Measurements from ENCODE around the gene DOK6. TPM values are rescaled to one million over a fixed set of nuclear protein-coding genes. Genes with fewer than 3 reads are reported as not detected.

The DOK6 gene
- total RNA-seq, 3 donors from 2014 or later = 1.0 to 1.4 (median 1.3) TPM

DNA sequence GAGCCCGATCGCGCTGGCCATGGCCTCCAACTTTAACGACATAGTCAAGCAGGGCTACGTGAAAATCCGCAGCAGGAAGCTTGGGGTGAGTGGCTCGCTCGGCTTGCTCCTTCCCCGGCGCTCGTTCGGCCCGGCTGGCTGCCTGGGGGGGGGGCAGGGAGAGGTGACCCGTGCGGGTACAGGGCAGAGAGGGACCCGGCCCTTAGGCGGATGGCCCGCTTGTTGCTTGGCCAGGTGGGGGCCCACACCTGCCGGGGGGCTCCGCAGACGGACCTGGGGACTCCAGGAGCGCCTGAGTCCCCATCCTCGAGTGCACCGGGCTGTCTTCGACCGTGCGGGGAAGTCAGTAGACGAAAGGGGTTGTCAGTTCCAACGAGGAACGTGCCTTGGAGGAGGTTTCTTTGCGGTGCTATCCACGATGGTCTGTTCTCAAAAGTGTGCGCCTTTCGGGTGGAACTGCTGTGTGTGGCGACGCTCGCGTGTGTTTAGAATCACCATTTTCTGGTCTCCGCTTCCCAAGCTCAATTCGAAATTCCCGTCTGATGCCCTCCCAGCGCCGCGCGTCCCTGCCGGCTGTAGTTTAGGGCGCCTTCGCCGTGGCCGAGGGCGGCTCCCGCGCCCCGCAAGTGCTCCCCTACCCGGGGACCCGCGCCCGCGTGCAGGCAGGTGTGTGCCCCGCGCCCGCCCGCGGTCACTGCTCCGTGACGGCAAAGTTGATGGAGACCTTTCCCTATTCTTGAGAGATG lies 711 bp downstream of the DOK6 start:
- Histone ChIP-seq H3K9me3 (no peaks in the 10 kb centered on the region), H3K4me3 (peak overlapping the region; percentile 48 to 72 (median 56)), H3K4me1 (no peaks in the 10 kb centered on the region), H3K27ac (peak overlapping the region in 1 of 2 donors; percentile 48), H3K36me3 (no peaks in the 10 kb centered on the region), H3K27me3 (peaks cover 0 to 23% of the 10 kb centered on the region in 2 donors)
- intact Hi-C loops (cut with DNase I; ENCODE audit: low total_unique reads) = no loop called here
- no peak for TF ChIP-seq POLR2A (IDR thresholded peaks at IDR 0.05)
- no peak for TF ChIP-seq POLR2AphosphoS5 (IDR thresholded peaks at IDR 0.05)
- TF ChIP-seq, protein P1, sequence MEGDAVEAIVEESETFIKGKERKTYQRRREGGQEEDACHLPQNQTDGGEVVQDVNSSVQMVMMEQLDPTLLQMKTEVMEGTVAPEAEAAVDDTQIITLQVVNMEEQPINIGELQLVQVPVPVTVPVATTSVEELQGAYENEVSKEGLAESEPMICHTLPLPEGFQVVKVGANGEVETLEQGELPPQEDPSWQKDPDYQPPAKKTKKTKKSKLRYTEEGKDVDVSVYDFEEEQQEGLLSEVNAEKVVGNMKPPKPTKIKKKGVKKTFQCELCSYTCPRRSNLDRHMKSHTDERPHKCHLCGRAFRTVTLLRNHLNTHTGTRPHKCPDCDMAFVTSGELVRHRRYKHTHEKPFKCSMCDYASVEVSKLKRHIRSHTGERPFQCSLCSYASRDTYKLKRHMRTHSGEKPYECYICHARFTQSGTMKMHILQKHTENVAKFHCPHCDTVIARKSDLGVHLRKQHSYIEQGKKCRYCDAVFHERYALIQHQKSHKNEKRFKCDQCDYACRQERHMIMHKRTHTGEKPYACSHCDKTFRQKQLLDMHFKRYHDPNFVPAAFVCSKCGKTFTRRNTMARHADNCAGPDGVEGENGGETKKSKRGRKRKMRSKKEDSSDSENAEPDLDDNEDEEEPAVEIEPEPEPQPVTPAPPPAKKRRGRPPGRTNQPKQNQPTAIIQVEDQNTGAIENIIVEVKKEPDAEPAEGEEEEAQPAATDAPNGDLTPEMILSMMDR (IDR thresholded peaks at IDR 0.05) = no peak
- peak in 1 of 2 donors; percentile 34 for DNase-seq (ENCODE audit: low spot score in 2 of 2)

DNA sequence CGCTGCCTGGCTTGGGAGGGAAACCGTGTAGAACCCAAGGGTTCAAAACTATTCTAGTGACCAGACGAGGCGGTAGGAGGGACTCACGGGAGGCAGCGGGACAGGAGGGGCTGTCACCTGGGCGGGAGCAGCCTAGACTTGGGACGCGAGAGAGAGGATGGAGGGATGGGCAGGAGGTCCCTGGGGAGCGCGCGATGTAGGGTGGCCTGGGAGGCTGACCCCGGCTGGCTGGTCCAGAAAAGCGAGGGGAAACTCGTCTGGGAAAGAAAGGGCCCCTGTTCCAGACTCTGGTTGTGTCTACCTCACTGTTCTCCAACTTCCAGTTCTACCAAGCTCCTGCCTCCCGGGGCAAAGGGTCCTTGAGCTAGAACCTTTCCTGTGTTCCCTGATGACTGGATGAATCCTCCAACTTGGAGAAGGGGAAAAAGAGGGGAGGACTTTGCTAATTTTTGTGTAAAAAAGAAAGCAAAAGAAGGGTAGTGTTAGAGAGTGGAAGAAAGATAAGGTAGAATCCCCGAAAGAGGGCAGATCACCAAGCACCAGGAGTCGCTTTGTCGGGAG lies 1.4 kb downstream of the DOK6 start:
- Histone ChIP-seq H3K27me3 (peaks cover 0 to 23% of the 10 kb centered on the region in 2 donors), H3K4me1 (no peaks in the 10 kb centered on the region), H3K27ac (no peak overlapping the region), H3K4me3 (peak overlapping the region; percentile 48 to 72 (median 56)), H3K36me3 (no peaks in the 10 kb centered on the region), H3K9me3 (no peaks in the 10 kb centered on the region)
- intact Hi-C loops (cut with DNase I; ENCODE audit: low total_unique reads) = no loop called here
- no peak for DNase-seq (ENCODE audit: low spot score in 2 of 2)
- no peak for TF ChIP-seq POLR2AphosphoS5 (IDR thresholded peaks at IDR 0.05)
- no peak for TF ChIP-seq POLR2A (IDR thresholded peaks at IDR 0.05)
- TF ChIP-seq, protein P1 (IDR thresholded peaks at IDR 0.05) = no peak

DNA sequence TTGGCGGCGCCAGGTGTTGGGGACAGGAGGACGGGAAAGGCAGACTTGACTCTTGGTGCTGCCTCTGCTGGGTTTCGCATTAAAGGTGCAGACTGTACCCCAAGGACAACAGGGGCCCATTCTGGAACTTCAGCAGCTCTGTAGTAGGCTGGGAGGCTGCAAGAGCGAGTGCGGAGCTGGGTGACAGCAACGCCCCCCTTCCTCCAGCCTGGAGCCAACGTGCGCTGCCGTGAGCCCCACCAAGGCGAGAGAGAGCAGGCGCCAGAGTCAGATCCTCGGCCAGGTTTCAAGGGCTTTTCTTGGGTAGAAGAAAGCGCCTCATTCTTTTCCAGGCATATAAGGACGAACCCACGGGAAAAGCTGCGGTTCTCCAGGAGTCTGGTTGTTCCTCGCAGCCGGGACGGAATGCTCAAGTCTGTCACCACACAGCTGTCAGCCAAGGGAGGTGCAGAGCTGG lies 1.9 kb downstream of the DOK6 start:
- H3K9me3 ChIP-seq = no peaks in the 10 kb centered on the region
- DNase-seq (ENCODE audit: low spot score in 2 of 2) = no peak
- intact Hi-C loops (cut with DNase I; ENCODE audit: low total_unique reads) = no loop called here
- no peaks in the 10 kb centered on the region for H3K4me1 ChIP-seq
- H3K27me3 ChIP-seq = peaks cover 0 to 23% of the 10 kb centered on the region in 2 donors
- TF ChIP-seq, protein P1 (IDR thresholded peaks at IDR 0.05) = no peak
- TF ChIP-seq POLR2AphosphoS5 (IDR thresholded peaks at IDR 0.05) = no peak
- TF ChIP-seq POLR2A (IDR thresholded peaks at IDR 0.05) = no peak
- peak overlapping the region; percentile 48 to 72 (median 56) for H3K4me3 ChIP-seq
- H3K36me3 ChIP-seq = no peaks in the 10 kb centered on the region
- no peak overlapping the region for H3K27ac ChIP-seq

DNA sequence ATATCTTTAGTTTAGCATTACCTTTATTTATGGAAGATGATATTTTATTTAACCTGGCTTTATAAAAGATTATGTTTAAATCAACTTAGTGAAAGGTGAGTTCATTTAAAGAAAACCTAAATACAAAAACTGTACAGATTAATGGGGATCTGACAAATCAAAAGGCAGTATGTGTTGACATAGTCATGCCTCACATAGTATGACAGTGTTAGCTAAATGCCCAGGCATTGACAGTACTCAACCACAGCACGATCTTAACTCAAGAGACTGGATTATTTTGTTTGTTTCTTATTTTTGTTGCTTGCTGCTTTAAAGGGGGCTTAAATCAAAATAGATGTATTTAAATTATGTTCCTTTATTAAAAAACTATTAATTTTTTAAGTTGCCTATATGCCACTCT lies 7.8 kb downstream of the DOK6 start:
- no peaks in the 10 kb centered on the region for H3K27me3 ChIP-seq
- no peaks in the 10 kb centered on the region for H3K9me3 ChIP-seq
- no peak overlapping the region for H3K4me3 ChIP-seq
- TF ChIP-seq, protein P1 (IDR thresholded peaks at IDR 0.05) = no peak
- TF ChIP-seq POLR2AphosphoS5 (IDR thresholded peaks at IDR 0.05) (no peak), POLR2A (IDR thresholded peaks at IDR 0.05) (no peak)
- no peak overlapping the region for H3K27ac ChIP-seq
- no peak for DNase-seq (ENCODE audit: low spot score in 2 of 2)
- no peaks in the 10 kb centered on the region for H3K36me3 ChIP-seq
- intact Hi-C loops (cut with DNase I; ENCODE audit: low total_unique reads) = no loop called here
- no peaks in the 10 kb centered on the region for H3K4me1 ChIP-seq

DNA sequence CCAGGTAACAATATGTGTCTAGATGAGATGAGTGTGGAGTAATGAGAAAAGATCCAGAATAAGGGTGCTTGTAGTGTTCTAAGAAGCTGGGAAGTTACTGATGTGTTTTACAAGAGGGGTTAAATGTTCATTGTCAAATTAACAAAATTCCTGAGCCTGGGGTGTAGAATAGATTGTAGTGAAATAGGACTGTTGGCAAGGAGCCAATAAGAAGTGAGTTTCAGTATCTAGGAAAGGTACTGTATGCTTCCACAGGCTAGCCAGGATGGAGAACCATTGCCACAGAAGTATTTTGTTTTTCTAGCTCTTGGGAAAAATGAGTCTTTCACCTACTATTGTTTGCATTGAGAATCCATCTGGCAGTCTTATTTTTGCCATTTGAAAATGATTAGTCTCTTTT lies 10.5 kb downstream of the DOK6 start:
- intact Hi-C loops (cut with DNase I; ENCODE audit: low total_unique reads) = no loop called here
- TF ChIP-seq, protein P1 (IDR thresholded peaks at IDR 0.05) = no peak
- TF ChIP-seq POLR2AphosphoS5 (IDR thresholded peaks at IDR 0.05) (no peak), POLR2A (IDR thresholded peaks at IDR 0.05) (no peak)
- no peaks in the 10 kb centered on the region for H3K4me1 ChIP-seq

More for the DNA sequence above, 10.5 kb downstream of the DOK6 start:
- Histone ChIP-seq H3K27ac (no peak overlapping the region), H3K27me3 (no peaks in the 10 kb centered on the region), H3K4me3 (no peak overlapping the region), H3K36me3 (no peaks in the 10 kb centered on the region), H3K9me3 (no peaks in the 10 kb centered on the region)
- no peak for DNase-seq (ENCODE audit: low spot score in 2 of 2)
